Liver (tissue), 9 donors: ENCODE measurements around the gene SLC9A1. TPM values are rescaled to one million over a fixed set of nuclear protein-coding genes. Genes with fewer than 3 reads are reported as not detected.

Source experiments
- DNase-seq: peaks from one replicate; pipeline ENCODE4 v3.0.0-alpha.2; 2017; ENCODE audit warnings: low spot score
- H3K27ac ChIP-seq, 2 donors: one replicate each; pipeline ENCODE4 v1.7.0; 2013; ENCODE audit warnings: inconsistent platforms in 2 of 2, low read length in 2 of 2, control low read depth in 1 of 2, low read depth in 1 of 2, mild to moderate bottlenecking in 1 of 2
- H3K27me3 ChIP-seq, 4 donors: one replicate each; pipeline versions ENCODE4 v1.6.1 to v1.7.0; 2013; ENCODE audit warnings: low read length in 3 of 4, inconsistent platforms in 1 of 4, mild to moderate bottlenecking in 1 of 4, moderate library complexity in 1 of 4; ENCODE audit not compliant: control insufficient read depth in 4 of 4, insufficient read depth in 4 of 4
- H3K36me3 ChIP-seq, 4 donors: one replicate each; pipeline versions ENCODE4 v1.6.1 to v1.7.0; 2013; ENCODE audit warnings: low read length in 3 of 4, mild to moderate bottlenecking in 3 of 4, low read depth in 1 of 4, moderate library complexity in 1 of 4; ENCODE audit not compliant: control insufficient read depth in 4 of 4, insufficient read depth in 3 of 4
- H3K4me1 ChIP-seq, 4 donors: one replicate each; pipeline versions ENCODE4 v1.6.1 to v1.7.0; 2013; ENCODE audit warnings: low read length in 3 of 4, mild to moderate bottlenecking in 3 of 4, moderate library complexity in 1 of 4; ENCODE audit not compliant: control insufficient read depth in 4 of 4, insufficient read depth in 4 of 4
- H3K4me3 ChIP-seq, 3 donors: one replicate each; pipeline versions ENCODE4 v1.6.1 to v1.7.0; 2013; ENCODE audit warnings: low read length in 3 of 3, control low read depth in 1 of 3, low read depth in 1 of 3, mild to moderate bottlenecking in 1 of 3
- H3K9ac ChIP-seq, 2 donors: one replicate each; pipeline ENCODE4 v1.7.0; 2013; ENCODE audit warnings: low read length in 2 of 2, mild to moderate bottlenecking in 2 of 2, moderate library complexity in 2 of 2, control low read depth in 1 of 2, low read depth in 1 of 2
- H3K9me3 ChIP-seq, 4 donors: one replicate each; pipeline versions ENCODE4 v1.6.1 to v1.7.0; 2013; ENCODE audit warnings: low read length in 3 of 4; ENCODE audit not compliant: control insufficient read depth in 4 of 4
- ATF3 ChIP-seq: IDR thresholded peaks from 2 replicates; pipeline ENCODE4 v1.6.1; 2016; ENCODE audit warnings: antibody characterized with exemption
- CTCF ChIP-seq: fragments of 150-350 bp; IDR thresholded peaks from 2 replicates; pipeline ENCODE4 v1.5.1; 2017; ENCODE audit warnings: improper control_type of control experiment, low read depth, low read length; ENCODE audit not compliant: missing input control
- FOXA1 ChIP-seq: IDR thresholded peaks from 2 replicates; pipeline ENCODE4 v1.6.1; 2016; ENCODE audit warnings: antibody characterized with exemption
- FOXA2 ChIP-seq: IDR thresholded peaks from 2 replicates; pipeline ENCODE4 v1.6.1; 2016; ENCODE audit warnings: antibody characterized with exemption
- HNF4A ChIP-seq, 2 donors: conservative IDR thresholded peaks; 2 replicates each; pipeline ENCODE4 v1.6.1; 2016; ENCODE audit warnings: antibody characterized with exemption in 2 of 2, mild to moderate bottlenecking in 2 of 2
- HNF4G ChIP-seq: IDR thresholded peaks from 2 replicates; pipeline ENCODE4 v1.6.1; 2016; ENCODE audit warnings: antibody characterized with exemption
- RAD21 ChIP-seq, 2 donors: IDR thresholded peaks; 2 replicates each; pipeline ENCODE4 v1.6.1; 2016; ENCODE audit warnings: antibody characterized with exemption in 2 of 2, mild to moderate bottlenecking in 2 of 2
- REST ChIP-seq: IDR thresholded peaks from 2 replicates; pipeline ENCODE4 v1.6.1; 2016; ENCODE audit warnings: antibody characterized with exemption, mild to moderate bottlenecking
- RXRA ChIP-seq, 2 donors: IDR thresholded peaks; 2 replicates each; pipeline ENCODE4 v1.6.1; 2017 to 2018; ENCODE audit warnings: antibody characterized with exemption in 2 of 2, mild to moderate bottlenecking in 1 of 2
- WGBS: extraction: QIAGEN DNeasy Blood & Tissue Kit; methylation state at CpG from one replicate; pipeline ENCODE4 v1.1.7; 2013; 5-methylcytosine and 5-hydroxymethylcytosine counted together
- polyA plus RNA-seq, 2 donors: library from polyadenylated mRNA; stranded (reverse) in 1 of 2; unstranded in 1 of 2; fragments of 200-250 nt in 1 of 2; fragments of >200 nt in 1 of 2; fragmentation: Nextera tagmentation in 1 of 2; extraction: Ambion mirVana in 1 of 2; gene quantifications; one replicate each; pipeline versions ENCODE4 v1.2.1 to v1.2.3, GENCODE V29; 2013 to 2015
- total RNA-seq, 2 donors: library from RNA; depleted of rRNA; stranded (reverse); fragments of >200 nt; gene quantifications; one replicate each; pipeline ENCODE4 v1.2.3, GENCODE V29; 2014
- donor health status: healthy.
- donor health status: healthy.
- donor health status: healthy.
- donor health status: healthy.
- donor health status: healthy.

Gene SLC9A1
- total and polyA plus RNA-seq, 4 donors: 1.3 to 3.2 (median 1.5) TPM

- TF ChIP-seq REST: no peak
- no peak for TF ChIP-seq FOXA2
- TF ChIP-seq FOXA1: no peak
Observed at GRCh38 chr1:27166351-27166802, 11.5 kb upstream of the SLC9A1 start (continued).

GRCh38 chr1:27163093-27163492 lies 8.2 kb upstream of the SLC9A1 start:
- Histone ChIP-seq H3K9me3 (no peaks in the 10 kb centered on the region), H3K4me3 (no peak overlapping the region), H3K27me3 (no peaks in the 10 kb centered on the region), H3K36me3 (no peaks in the 10 kb centered on the region), H3K4me1 (no peaks in the 10 kb centered on the region), H3K27ac (no peak overlapping the region), H3K9ac (no peak overlapping the region)
- no peak for DNase-seq
- WGBS: 95% methylated on average over 6 of the region's 6 CpGs
- no peak for TF ChIP-seq HNF4A (conservative IDR thresholded peaks at IDR 0.05)

GRCh38 chr1:27162090-27162489 lies 7.2 kb upstream of the SLC9A1 start:
- Histone ChIP-seq H3K36me3 (no peaks in the 10 kb centered on the region), H3K9me3 (no peaks in the 10 kb centered on the region), H3K27ac (no peak overlapping the region), H3K4me3 (no peak overlapping the region), H3K4me1 (no peaks in the 10 kb centered on the region), H3K27me3 (no peaks in the 10 kb centered on the region), H3K9ac (no peak overlapping the region)
- DNase-seq: no peak
- no peak for TF ChIP-seq RAD21 (IDR thresholded peaks at IDR 0.05)
- TF ChIP-seq ATF3: no peak
- 97% methylated on average over 4 of the region's 4 CpGs for WGBS

- Histone ChIP-seq H3K9me3 (no peaks in the 10 kb centered on the region), H3K36me3 (no peaks in the 10 kb centered on the region), H3K27me3 (no peaks in the 10 kb centered on the region), H3K4me3 (no peak overlapping the region), H3K4me1 (no peaks in the 10 kb centered on the region), H3K9ac (no peak overlapping the region), H3K27ac (no peak overlapping the region)
- DNase-seq: no peak
- WGBS: 74% methylated on average over 5 of the region's 5 CpGs
- TF ChIP-seq FOXA1 (no peak), HNF4G (no peak), CTCF (no peak), RXRA (IDR thresholded peaks at IDR 0.05) (peak in 1 of 2 donors; percentile 7)
Observed at GRCh38 chr1:27161594-27161993, 6.7 kb upstream of the SLC9A1 start.
